AG04449 (cell line): Measurements from ENCODE around the gene AGMO.

ENCODE experiments used
- CTCF ChIA-PET: fragments of 350-600 bp; formaldehyde crosslinking; extraction: SDS; loops from one replicate; lab custom pipeline; 2021; ENCODE audit warnings: antibody characterized with exemption; lab: Yijun Ruan, JAX
- POLR2A ChIA-PET: fragments of 400-600, 350-600 bp; formaldehyde crosslinking; extraction: SDS; loops from one replicate; lab custom pipeline; 2020; ENCODE audit warnings: antibody characterized with exemption, inconsistent platforms; lab: Yijun Ruan, JAX
- DNase-seq: peaks from one replicate; pipeline ENCODE4 v3.0.0-alpha.2; 2010; ENCODE audit warnings: low read depth, low spot score
- H3K4me3 ChIP-seq: 2 replicates; pipeline ENCODE4 v1.5.1; 2011; ENCODE audit warnings: low read depth, mild to moderate bottlenecking, control low read depth, low read length
- TF ChIP-seq, protein P1 (sequence below): IDR thresholded peaks from one replicate; pipeline ENCODE4 v1.5.1; 2011; ENCODE audit warnings: mild to moderate bottlenecking, moderate library complexity, low read length, control low read depth, inconsistent platforms; ENCODE audit not compliant: insufficient read depth; ENCODE audit errors: missing control alignments

AGMO gene

DNA sequence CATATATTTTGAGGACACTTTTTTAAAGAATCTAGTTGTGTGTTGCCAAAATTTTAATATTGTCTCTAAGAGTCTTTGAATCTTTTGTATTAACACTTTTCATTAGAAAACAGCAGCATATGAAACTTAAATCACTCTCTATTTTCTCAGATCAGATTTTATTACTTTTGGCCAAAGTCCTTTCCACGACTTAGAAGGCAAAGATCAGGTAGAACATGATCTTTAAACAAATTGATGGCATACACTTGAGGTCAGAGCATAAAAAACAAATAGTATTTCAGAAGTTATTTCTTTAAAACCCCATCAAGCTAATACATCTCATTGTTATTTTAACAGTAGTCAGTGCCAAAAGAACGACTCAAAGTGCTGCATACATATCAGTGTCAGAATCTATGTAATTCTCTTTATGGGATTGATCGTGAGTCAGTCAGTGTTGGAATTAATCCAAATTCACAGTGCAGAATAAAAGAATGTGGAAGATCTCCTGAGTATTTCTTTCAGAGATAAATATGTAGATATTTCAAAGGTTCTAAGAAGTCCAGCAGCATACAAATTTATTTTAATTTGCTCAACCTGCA is 9.6 kb upstream of the AGMO start:
- ChIA-PET CTCF (no interaction called here), POLR2A (no interaction called here)
- H3K4me3 ChIP-seq: no peak overlapping the region
- TF ChIP-seq, protein P1, sequence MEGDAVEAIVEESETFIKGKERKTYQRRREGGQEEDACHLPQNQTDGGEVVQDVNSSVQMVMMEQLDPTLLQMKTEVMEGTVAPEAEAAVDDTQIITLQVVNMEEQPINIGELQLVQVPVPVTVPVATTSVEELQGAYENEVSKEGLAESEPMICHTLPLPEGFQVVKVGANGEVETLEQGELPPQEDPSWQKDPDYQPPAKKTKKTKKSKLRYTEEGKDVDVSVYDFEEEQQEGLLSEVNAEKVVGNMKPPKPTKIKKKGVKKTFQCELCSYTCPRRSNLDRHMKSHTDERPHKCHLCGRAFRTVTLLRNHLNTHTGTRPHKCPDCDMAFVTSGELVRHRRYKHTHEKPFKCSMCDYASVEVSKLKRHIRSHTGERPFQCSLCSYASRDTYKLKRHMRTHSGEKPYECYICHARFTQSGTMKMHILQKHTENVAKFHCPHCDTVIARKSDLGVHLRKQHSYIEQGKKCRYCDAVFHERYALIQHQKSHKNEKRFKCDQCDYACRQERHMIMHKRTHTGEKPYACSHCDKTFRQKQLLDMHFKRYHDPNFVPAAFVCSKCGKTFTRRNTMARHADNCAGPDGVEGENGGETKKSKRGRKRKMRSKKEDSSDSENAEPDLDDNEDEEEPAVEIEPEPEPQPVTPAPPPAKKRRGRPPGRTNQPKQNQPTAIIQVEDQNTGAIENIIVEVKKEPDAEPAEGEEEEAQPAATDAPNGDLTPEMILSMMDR: no peak
- DNase-seq: no peak

DNA sequence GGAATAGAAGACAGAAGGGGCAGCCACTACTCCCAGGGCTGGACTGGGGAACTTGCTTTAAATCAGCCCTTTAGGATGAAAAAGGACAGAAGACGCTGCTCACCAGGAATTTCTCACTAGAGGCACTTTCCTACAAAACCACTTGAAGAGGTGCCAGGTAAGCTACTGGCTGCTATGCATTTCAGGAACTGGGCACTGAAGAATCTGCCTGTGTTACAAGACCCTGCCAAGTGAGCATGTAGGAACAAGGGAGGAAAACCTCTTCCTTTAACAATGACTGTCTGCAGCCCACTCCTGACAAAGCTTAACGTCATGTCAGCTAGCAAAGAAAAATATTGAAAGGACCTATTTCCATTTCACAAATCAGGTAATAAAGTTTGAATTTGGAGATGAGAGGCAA is 5.8 kb upstream of the AGMO start:
- H3K4me3 ChIP-seq: no peak overlapping the region
- TF ChIP-seq, protein P1: no peak
- ChIA-PET CTCF (no interaction called here), POLR2A (no interaction called here)
- no peak for DNase-seq

DNA sequence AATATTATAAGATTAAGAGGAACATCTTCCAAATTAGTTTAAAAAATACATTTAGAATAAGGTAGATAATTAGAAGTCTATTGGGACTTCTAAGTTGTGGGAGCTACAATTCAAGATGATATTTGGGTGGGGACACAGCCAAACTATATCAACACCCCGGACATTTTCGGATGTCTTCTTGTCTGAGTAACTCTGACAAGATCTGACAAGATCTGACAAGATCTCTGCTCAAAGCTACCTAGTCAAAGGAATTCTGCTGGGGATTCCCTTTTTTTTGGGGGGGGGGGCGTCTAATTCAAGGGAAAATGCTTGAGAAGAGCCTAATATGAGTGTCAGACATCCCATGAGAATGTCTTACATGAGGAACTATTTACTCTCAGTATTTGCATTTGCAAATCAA is 5.2 kb upstream of the AGMO start:
- TF ChIP-seq, protein P1: no peak
- no peak overlapping the region for H3K4me3 ChIP-seq
- ChIA-PET CTCF (interaction anchor here (0.6 kb wide), 1 partner anchor 169 kb away, joined by 3 read pairs; no protein-coding TSS in a partner anchor), POLR2A (no interaction called here)
- DNase-seq: no peak

DNA sequence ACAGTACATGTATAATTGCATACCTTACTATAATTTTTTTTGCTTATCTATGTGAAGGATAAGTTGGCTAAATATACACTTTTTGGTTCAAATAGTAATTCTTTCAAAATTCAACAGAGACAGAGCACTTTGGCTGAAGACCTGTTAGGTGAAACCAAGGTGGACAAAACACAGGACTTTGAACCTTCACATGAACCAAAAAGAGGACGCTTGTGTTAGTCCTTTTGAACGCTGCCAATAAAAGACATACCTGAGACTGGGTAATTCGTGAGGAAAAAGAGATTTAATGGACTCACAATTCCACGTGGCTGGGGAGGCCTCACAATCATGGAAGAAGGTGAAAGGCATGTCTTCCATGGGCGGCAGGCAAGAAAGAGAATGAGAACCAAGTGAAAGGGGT is 4.7 kb upstream of the AGMO start:
- TF ChIP-seq, protein P1: no peak
- CTCF ChIA-PET: interaction anchor here (0.6 to 1.2 kb wide), 2 partner anchors 12 to 168 kb away, joined by 3 to 4 read pairs; no protein-coding TSS in a partner anchor
- no peak overlapping the region for H3K4me3 ChIP-seq
- POLR2A ChIA-PET: no interaction called here
- DNase-seq: no peak

DNA sequence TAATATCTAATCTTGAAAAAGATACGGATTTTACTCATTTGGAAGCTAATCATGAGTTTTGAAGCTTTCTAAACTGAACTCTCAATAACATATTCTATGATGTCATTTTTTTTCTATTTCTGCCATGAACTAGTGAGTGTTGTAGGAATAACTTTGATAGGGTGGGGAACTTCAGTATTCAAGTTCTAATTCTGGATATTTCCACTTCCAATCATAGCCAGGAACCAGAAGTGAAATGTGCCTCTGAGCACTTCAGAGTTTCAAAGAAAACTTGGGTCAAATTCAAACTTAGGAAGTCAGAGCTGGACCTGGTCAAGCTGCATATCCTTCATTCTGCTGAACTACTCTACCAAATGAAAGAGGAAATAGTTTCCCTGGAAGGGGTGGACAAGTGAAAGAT is 847 bp downstream of the AGMO start:
- DNase-seq: no peak
- H3K4me3 ChIP-seq: no peak overlapping the region
- POLR2A ChIA-PET: no interaction called here
- CTCF ChIA-PET: interaction anchor here (1.0 kb wide), 1 partner anchor 160 kb away, joined by 4 read pairs; no protein-coding TSS in a partner anchor
- TF ChIP-seq, protein P1: no peak

DNA sequence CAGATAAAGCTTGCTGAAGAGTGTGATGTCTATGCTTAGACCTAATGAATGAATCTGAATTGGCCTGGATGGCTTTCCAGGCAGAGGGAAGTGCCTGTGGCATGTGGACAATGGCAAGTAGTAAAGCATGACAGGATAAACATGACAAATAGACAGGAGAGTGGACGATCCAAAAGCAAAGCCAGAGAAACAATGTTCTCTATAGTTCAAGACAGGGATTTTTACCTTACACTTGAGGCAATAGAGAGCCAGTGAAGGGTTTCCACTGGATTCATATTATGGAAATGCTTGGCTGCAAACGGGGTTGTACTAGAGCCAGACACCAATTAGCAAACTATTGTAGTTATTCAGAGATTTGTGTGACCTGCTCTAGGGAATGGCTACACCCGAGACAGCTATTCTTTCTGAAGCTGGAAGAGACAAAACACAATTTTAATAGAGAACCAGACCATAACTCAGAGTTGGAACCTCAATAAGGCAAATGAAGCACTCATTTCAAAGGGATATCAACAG is 2.3 kb downstream of the AGMO start:
- ChIA-PET POLR2A (interaction anchor here (0.6 kb wide), 1 partner anchor 196 kb away, joined by 3 read pairs; no protein-coding TSS in a partner anchor), CTCF (interaction anchor here (0.9 to 1.5 kb wide), 2 partner anchors 19 to 507 kb away, joined by 3 read pairs; no protein-coding TSS in a partner anchor)
- DNase-seq: no peak
- no peak overlapping the region for H3K4me3 ChIP-seq
- TF ChIP-seq, protein P1: no peak
